ENCODE data around the gene FGF14.

The FGF14 gene

DNA sequence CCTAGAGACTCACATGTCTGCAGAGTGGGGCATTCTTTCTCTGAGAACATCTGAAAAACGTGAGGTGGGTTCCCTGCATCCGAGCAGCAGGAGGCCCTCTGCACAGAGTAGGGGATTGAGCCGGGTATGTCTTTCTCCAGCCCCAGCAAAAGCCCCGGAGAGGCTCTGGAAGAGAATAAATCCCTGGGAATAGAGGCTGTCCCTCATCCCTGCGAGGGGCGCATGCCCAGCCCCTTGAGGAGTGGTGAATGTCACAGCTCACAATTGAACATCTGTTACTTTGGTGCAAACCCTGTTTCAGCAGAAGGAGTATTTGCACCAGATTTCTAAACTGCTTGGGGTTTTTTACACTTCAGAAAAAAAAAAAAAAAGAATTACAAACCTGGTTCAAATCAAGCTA is 164.6 kb downstream of the FGF14 start:
- DNase-seq: no peak

DNA sequence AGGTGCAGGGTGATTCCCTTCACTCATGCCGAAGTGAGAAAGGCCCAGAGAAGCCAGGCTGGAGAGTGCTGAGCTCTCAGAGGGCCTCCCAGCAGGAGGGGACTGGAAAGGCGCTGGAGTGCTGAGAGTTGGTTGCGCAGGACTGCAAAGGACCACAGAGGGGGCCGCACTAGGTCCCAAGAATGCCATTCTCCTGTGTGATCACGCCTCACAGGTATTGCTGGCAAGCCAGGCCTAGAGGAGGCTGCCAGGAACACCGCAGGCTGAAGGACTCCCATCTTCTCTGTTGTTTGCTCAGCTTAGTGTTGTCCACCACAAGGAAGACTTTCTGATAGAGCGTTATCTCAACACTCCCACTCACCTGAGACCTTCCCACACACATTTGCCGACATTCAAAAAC is 165.0 kb downstream of the FGF14 start:
- DNase-seq: no peak

DNA sequence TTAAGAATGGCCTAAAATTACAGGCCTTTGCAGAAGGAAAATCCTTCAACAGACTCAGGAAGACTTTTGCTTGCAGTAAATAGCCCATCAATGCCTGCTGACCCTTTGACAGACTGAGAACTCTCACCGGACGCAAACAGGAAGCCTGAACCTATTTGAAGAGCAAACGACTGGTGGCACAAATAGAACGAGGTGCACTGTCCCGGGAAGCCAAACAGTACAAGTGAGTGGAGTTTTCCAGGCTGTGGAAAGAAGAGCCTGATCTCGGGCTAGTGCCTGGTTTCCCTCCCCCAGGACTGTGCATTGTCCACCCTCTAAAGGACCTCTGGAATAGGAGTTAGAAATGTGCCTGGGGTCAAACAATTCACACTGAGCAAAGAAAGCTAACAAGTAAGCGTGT is 165.5 kb downstream of the FGF14 start:
- no peak for DNase-seq

DNA sequence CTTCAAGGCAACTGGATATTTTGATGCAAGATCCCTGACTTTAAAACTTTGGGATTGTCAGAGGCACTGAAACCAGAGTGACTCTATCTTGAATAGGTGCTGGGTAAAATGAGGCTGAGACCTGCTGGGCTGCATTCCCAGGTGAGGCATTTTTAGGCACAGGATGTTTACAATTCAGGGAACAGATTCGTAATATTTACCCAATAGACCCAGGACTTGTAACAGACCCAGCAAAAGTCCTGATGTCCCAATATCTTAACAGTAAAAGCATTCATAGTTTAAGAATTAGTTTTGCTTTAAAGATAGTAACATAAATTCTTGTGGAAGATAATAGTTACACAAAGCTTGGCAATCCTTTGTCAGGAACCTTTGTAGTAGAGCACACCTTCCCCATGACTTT is 166.2 kb downstream of the FGF14 start:
- DNase-seq: no peak

DNA sequence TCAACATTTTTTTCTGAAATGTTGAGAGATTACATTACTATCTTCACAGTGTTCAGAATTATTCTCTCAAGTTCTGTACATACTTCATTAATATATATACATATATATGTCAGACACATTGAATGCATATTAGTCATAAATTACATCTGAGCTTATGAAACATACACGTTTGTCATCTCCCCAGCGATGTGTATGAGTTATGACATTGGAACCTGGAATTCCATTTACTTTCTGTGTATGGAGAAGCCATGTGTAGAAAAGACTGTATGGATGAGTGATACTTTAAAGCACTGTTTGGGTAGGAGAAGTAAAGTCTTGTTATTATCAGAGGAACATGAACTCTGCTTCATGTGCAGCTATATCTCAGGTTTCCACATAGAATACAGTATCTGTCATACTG is 167.2 kb downstream of the FGF14 start:
- no peak for DNase-seq

DNA sequence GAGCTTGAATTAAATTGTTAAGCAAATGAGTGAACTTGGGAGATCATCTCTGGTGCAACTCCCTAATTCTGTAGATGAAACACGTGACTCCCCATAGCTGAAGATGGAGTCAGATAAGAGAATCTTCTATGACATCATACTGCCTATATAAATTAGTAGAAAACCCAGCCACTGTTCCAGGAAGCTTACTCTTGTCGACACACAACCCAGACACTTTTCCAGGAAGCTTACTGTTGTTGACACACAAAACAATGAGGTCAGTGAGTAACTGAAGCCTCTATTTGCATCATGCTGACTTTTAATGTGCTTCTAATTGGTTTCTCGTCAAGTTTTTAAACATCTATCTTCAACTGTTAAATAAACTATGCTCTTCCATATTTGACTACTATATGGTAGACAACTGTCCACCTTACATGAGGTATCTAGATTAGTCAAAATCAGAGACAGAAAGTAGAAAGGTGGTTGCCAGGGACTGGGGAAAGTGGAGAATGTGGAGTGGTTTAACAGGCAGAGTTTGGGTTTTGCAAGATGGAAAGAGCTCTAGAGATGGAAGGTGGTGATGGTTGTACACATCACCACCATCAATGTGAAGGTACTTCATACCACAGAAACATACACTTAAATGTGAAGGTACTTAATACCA is 168.2 kb downstream of the FGF14 start:
- no peak for DNase-seq

DNA sequence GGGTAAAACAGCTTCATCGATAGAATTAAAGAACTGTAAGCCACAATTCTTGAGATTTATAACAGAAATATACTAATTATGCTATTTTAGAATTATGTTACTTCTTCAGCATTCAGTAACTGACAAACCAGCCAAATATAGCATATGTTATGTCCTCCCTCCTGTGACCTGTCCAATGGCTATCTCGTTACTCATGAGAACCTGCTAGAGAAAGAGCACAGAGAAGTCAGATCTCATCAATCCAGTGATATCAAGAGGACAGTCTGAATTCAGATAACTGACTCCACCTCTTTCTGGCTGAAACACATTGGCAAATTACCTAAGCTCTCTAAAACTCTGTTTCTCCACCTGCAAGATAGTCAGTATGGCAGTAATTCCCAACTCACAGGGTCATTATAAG is 170.4 kb downstream of the FGF14 start:
- DNase-seq: no peak

DNA sequence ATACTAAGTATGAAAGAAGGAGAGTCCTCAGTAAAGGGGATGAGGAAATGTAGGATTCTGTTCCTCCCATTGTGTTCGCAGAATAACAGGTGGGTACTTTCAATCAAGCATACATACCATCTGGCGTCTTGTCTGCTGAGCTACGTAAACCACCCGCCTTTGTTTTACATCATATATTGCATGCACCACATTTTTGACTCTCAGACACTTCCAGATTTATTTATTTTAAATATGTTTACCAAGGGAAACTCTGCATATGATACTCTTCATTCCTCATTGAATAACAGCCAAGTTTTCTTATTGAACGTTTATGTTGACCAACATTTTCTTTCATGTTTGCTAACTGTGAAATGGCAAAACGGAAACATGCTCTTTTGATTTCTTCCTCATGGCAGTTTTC is 174.1 kb downstream of the FGF14 start:
- DNase-seq: no peak

DNA sequence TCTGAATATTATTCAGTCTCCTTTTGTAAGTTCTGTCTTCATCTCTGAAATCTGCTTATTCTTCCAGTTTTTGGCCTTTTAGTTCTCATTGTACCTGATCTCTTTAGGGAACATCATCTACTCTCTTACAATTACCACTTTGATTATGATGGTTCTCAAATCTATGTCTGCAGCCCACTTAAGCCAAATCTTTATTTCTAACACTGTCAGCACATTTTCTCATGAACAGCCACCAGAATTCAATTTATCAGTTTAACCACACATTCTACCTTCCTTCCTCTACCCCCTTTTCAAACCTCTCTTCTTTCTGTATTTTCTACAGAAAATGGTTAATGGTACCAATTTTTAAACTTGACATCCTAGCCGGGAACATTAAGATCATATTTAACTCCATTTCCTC is 175.3 kb downstream of the FGF14 start:
- no peak for DNase-seq

DNA sequence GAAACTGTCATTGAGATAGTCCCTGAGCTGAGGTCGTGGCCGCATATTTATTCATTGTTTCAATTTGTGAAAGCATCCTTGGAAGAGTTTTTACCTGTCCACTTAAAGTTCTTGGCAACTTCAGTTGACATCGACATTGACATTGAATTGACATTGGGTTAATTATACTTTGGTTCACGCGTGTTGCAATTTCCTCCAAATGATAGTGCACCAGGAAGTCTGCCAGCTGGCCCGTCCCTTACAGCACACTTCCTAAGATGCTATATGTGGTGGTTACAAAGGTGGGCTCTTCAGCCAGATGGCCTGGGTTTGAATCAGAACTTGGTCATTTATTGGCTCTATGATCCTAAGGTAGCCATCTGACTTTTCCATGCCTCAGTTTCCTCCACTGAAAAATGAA is 176.0 kb downstream of the FGF14 start:
- DNase-seq: no peak

DNA sequence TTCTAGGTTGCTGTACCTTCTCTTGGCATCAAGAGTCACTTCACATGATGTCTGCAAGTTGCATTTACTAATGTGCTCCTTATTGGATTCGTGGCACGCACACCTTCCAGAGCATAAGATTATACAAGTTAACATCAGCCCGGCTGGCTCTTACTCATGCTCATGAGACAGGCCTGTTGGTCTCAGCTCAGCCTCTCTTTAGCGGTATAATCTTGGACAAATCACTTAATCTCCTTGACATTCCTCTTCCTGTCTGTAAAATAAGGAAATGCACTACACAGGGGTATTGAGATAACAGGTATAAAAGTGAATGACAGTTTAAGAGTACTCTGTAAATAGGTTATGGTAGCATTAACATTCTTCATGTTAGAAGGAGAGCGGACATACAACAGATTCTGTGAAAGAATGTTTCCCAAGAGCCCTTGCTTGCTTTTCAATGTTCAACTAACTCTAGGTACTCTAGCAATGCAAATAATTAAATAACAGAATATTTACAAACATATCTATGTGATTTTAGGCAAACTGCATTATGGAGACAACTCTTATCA is 181.1 kb downstream of the FGF14 start:
- no peak for DNase-seq

DNA sequence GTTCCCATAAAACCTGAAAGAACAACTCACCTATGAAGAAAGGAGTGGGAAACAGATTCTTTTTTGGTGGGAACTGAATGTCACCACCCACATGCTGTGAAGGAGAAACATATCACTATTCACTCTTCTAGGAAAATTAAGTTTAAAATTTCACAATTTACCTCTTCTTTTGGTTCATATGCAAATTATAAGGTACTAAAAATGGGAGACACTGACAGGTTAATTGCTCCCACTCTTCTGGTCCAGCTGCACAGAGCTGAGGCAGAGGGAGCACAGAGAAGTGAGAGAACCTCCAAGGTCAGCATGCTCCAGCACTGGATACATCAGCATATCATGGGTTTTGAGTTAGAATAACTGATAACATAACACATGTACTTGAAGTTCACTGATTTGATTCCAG is 186.9 kb downstream of the FGF14 start:
- no peak for DNase-seq

DNA sequence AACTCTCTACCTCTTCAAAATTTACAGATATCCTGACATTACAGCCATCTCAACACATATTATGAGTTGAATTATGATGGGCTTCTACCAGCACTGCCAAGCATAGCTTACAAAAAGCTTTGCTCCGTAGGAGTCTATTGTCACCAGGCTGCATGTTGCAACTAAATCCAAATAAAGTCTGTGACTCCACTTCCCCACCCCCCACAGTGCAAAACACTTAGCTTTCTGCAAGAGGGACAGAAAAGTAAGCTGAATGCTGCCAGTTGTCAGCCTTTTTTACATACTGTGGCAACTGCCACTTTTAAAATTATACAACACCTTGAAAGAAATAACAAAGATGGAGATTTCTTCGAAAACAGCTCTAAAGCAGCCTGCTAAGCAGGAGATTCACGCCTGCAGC is 189.1 kb downstream of the FGF14 start:
- no peak for DNase-seq

DNA sequence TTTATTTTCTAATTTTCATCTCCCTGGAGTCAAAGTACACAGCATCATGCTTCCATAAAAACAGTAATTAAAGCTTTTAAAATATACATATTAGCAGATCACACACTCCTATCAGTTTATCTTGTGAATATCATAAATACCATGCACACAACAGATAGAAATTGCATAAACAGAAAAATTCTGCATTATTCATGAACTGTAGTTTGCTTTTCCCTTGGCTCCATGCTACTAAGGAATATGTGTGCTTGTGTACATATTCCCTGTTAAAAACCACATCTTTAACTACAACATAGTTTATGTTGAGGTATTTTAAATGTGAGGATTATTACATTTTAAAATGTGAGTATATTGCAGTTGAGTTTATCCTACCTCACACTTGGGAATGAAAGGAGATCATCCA is 193.5 kb downstream of the FGF14 start:
- no peak for DNase-seq

DNA sequence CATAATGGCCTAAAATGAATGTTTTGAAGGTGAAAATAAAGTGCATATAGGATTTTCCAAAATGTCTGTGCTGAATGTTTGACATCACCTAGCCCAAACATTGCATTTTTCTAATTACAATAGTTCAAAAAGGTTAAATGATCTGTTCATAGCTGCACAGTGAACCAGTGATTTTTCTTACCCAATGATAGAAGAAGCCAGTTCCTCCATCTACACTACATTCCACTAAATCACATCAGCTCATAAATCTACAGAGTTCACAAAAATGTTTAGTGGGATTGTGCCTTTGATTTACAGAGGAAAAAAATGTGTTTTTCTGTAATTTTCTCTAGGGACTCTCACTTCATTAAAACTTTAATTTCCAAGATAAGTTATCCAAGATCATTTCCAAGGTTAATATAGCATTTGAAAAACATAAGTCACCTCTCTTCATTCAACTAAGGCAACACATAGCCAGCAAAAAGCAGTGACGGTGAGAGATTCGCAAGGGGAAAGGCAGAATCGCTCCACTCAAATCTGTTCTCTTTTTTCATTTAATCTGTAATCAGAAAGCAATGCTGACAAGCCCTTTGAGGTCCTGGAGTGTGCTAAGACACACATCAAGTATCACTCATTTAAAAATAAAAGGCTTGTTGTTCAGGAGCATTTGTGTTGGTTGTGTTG is 194.0 kb downstream of the FGF14 start:
- no peak for DNase-seq

DNA sequence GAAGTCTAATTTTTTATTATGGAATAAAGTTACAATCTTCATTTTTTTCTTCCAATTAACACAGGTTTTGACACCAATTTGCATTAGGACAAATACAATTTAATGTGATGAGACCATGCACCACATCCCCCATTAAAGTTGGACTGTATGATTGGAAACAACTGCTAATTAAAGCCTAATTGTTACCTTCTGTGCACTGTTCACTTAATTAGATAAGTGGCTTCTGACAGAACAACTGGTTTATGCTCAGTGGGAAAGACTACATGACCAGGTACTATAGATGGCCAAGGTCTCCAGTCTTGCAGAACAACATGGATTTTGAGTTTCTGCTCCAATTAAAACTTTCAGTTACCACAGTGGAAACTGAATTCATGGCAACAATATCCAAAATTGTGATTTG is 198.1 kb downstream of the FGF14 start:
- DNase-seq: no peak

DNA sequence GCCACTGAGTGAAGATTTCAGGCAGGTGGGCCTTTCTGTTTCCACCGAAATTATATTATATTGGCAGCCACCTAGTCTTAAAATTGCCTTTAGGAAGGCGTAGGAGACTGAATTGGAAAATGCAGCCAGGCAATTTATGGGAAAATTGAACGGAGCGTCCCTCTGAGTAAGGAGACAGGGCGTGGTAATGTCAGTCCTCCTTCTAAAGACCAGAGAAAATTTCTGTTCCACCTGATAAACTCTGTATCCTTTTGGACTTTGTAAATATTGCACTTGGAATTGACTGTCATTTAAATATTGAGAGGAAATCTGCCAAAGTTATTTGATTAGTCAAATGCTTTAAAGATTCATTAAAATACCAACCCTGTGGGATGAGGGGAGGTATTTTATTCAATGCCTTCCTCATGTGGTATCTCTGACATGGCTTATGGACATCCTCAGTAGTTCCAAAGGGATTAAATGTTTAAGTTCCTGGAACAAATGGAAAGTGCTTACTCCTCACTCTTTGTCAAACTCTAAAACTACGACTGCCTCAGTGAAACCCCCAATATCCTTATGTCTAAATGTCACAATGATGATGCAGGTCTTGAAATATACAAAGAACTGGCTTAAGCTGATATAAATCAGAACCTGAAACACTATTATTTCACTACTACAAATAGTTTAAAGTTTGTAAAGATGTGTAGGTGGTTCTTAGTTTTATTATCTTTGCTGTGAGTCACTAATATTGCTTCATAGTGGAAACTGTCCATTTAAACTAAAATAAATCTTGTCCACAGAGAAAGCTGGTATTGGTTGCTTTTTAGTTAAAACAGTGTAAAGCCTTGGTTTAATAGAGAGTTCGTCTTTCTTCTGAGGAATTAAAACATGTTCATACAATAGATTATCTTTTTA is 203.2 kb downstream of the FGF14 start:
- DNase-seq: no peak

DNA sequence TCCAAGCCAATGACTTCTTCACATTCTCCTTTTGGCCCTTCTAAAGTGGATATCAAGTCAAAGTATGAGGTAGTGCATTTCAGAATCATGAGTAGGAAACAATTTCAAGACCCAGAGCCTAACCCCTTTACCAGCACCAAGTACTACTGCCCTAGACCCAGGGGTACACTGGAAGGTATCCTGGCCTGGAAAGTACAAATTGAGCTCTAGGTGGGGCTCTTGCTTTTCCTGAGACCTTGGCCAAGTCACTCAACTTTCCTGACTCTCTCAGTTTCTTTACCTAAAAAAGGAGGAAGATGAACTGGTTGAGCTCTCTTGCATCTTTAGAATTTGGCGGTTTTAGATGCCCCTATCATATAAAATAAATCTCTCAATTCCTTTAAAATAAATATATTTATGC is 204.7 kb downstream of the FGF14 start:
- DNase-seq: no peak

DNA sequence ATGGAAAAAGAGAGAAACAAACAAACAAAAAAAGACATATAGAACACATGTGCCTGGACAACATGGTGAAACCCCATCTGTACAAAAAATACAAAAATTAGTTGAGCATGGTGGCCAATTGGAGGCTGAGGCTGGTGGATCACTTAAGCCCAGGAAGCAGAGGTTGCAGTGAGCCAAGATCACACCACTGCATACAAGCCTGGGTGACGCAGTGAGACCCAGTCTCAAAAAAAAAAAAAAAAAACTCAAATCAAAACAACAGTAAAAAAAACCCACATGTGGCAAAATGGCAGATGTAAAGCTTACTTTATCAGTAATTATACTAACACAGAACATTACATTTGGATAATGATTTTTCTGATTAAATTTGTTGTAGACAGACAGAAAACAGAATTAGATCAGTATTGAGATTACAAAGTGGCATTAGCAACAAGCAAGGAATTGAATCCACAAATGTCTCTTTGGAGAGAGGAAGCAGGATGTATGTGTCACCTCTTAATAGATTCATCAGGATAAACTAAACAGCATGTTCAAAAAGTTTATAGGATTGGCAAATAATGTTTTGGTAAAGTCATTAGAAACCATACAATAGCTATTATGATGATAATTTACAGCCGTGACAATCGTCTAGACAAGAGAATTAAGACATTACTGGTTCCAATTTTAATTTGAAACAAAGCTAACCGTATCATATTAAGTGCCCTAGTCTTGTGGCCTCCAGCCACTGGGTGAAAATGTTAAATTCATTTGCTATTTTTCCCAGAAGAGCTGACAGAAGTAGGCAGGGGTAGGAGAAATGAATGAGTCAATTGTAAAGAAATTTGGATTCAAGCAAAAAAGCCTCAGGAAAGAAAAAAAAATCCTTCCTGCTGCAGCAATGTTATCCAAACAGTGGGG is 206.0 kb downstream of the FGF14 start:
- DNase-seq: no peak

DNA sequence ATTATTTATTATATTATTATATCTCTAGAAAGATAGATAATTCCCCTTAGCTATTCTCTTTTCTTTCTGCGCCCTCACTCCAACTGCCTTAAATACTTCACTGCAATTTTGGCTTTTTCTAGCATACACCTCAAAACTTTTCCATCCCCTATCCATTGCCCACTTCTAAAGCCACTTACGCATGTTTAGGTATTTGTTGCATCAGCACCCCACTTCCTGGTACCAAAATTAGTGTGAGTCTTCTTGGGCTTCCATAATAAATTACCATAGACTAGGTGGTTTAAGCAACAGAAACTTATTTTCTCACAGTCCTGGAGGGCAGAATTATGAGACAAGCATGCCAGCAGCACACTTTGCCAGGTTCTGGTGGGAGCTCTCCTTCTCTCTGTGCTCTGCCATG is 209.0 kb downstream of the FGF14 start:
- no peak for DNase-seq

DNA sequence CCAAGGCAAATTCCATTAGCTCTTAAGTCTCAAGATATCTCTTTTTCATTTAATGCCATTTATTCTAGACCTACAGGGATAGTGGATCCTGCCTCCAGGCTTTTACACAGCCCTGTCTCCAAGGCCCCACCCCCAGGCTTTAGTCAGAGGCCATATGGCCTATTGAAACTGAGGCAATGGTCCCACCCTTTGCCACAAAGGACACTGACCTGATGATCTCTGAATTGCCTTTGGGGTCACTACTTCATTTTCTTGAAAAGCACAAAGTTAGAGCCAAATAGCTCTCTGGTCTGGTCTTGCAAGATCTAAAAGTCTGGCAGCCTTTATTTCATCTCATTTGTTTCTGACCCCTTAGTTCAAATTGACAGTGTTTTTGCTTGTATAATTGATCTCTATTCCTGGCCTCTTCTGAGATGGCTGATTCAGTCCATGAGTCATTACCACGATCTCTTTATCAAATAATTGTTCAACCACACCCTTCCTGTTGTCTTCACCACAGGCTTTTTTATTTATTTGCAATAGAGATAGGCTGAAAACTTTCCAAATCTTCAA is 209.8 kb downstream of the FGF14 start:
- no peak for DNase-seq

DNA sequence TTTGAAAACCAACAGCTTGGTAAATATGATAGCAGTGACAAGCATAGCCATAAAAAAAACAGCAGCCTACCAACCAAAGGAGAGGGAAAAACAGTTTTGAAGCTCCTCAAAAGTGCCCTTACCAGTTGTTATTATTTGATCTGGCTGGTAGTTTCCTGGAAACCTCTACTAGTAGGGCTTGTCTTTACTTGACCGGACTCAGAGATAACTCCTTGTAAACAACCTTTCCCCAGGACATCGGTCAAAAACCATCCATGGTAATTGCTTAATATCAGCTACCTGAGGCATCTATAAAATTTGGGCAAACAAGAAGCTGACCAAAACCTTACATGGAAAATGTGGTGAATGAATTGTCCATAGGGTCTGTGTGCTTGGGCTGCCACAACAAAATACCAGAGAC is 210.9 kb downstream of the FGF14 start:
- no peak for DNase-seq

DNA sequence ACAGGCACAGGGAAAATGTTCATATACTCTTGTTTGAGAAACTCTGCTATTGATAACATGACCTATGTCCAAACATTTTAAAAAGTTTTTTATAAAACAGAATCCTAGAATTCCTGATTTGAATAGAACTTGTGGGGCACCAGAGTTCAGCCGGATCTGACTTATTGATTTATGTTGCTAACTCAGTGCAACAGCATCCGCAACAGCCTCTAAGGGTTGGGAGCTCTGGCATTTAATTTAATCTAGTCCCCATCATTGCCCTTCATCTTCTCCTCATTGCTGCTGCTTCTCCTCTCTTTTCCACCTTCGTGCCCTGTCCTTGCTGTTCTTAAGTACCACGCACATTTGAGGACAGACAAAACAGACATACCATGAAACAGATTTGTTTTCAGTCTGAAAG is 214.5 kb downstream of the FGF14 start:
- no peak for DNase-seq

Data from stimulated activated naive CD4-positive, alpha-beta T cell treated with Interleukin-2 at 50 U/mL for 16 hours (primary cell).